Measurements from ENCODE around the gene CDK5R2.

DNA sequence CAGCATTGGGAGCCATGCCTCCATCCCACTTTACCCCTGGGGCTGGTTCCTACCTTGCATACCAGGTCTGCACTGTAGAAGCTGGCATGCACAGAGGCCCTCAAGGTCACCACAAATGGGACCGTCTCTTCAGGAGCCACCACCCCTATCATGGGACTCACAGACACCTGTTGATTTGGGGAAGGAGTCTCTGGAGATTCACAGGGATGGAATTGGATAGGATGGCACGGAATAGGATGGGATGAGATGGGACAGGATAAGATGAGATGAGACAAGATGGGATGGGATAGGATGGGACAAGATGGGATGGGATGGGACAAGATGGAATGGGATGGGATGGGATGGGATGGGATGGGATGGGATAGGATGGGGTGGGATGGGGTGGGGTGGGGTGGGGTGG lies 49.8 kb downstream of the CDK5R2 start:
- no peak for TF ChIP-seq ZKSCAN8 (CRISPR knock-in tag; IDR thresholded peaks at IDR 0.05; ENCODE audit: borderline replicate concordance)
- TF ChIP-seq ZNF451 (CRISPR knock-in tag; IDR thresholded peaks at IDR 0.05): no peak
- no peak for TF ChIP-seq BRCA1 (CRISPR knock-in tag; IDR thresholded peaks at IDR 0.05)
- no peak for TF ChIP-seq ESRRA (CRISPR knock-in tag; IDR thresholded peaks at IDR 0.05; ENCODE audit: low read depth)
- TF ChIP-seq, protein P1, sequence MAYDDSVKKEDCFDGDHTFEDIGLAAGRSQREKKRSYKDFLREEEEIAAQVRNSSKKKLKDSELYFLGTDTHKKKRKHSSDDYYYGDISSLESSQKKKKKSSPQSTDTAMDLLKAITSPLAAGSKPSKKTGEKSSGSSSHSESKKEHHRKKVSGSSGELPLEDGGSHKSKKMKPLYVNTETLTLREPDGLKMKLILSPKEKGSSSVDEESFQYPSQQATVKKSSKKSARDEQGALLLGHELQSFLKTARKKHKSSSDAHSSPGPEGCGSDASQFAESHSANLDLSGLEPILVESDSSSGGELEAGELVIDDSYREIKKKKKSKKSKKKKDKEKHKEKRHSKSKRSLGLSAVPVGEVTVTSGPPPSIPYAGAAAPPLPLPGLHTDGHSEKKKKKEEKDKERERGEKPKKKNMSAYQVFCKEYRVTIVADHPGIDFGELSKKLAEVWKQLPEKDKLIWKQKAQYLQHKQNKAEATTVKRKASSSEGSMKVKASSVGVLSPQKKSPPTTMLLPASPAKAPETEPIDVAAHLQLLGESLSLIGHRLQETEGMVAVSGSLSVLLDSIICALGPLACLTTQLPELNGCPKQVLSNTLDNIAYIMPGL (CRISPR knock-in tag; IDR thresholded peaks at IDR 0.05; ENCODE audit: borderline replicate concordance in 1 of 2, low read depth in 1 of 2): no peak
- no peak for TF ChIP-seq POLR2AphosphoS5 (IDR thresholded peaks at IDR 0.05; ENCODE audit: low read depth, low read length)
- TF ChIP-seq U2AF1 (optimal IDR thresholded peaks at IDR 0.05; ENCODE audit: low read depth, low read length): no peak
